MCF 10A (cell line): ENCODE results near the gene ITGAV. TPM values are rescaled to one million over a fixed set of nuclear protein-coding genes. Genes with fewer than 3 reads are reported as not detected.

ENCODE experiments used
- BruUV-seq: library from RNA; stranded (reverse); fragments of 400-500 nt; replicated peaks from 2 replicates; lab custom pipeline; 2021; lab: Mats Ljungman, UMichigan
- CTCF ChIA-PET: fragments of 300-600 bp; sonication (Branson Sonifier 250); formaldehyde crosslinking; extraction: SDS; loops from one replicate; lab custom pipeline; 2021; ENCODE audit warnings: antibody characterized with exemption, inconsistent platforms; lab: Yijun Ruan, JAX
- POLR2A ChIA-PET: fragments of 300-600, 350-650 bp; sonication (Branson Sonifier 250); formaldehyde crosslinking; extraction: SDS; loops from one replicate; lab custom pipeline; 2020; ENCODE audit warnings: antibody characterized with exemption, inconsistent platforms; lab: Yijun Ruan, JAX
- DNase-seq: peaks from one replicate; pipeline ENCODE4 v3.0.0-alpha.2; 2018; ENCODE audit not compliant: unreplicated experiment
- H3K27ac Mint-ChIP-seq: one replicate; pipeline ENCODE4 v1.8.0; 2022; ENCODE audit warnings: mild to moderate bottlenecking, low read depth, mixed read lengths; ENCODE audit not compliant: unreplicated experiment
- H3K27me3 Mint-ChIP-seq: one replicate; pipeline ENCODE4 v1.8.0; 2022; ENCODE audit warnings: mixed read lengths; ENCODE audit not compliant: insufficient read depth, unreplicated experiment
- H3K36me3 Mint-ChIP-seq: one replicate; pipeline ENCODE4 v1.8.0; 2022; ENCODE audit warnings: mild to moderate bottlenecking, moderate library complexity, mixed read lengths; ENCODE audit not compliant: insufficient read depth, unreplicated experiment
- H3K4me1 Mint-ChIP-seq: one replicate; pipeline ENCODE4 v1.8.0; 2022; ENCODE audit warnings: mixed read lengths; ENCODE audit not compliant: insufficient read depth, unreplicated experiment
- H3K4me3 Mint-ChIP-seq: one replicate; pipeline ENCODE4 v1.8.0; 2022; ENCODE audit warnings: mild to moderate bottlenecking, moderate library complexity, mixed read lengths; ENCODE audit not compliant: unreplicated experiment
- H3K9me3 Mint-ChIP-seq: one replicate; pipeline ENCODE4 v1.8.0; 2022; ENCODE audit warnings: mixed read lengths; ENCODE audit not compliant: unreplicated experiment
- intact Hi-C: fragments of 100-400 bp; cut with micrococcal nuclease; formaldehyde crosslinking; loops from 2 replicates; pipeline ENCODE4 v1.14.1; 2022
- total RNA-seq: library from RNA; stranded (reverse); gene quantifications from 2 replicates; pipeline ENCODE4 v1.2.3, GENCODE V29; 2022
- TF ChIP-seq, protein P1 (sequence below): fragments of 200-600 bp; IDR thresholded peaks from one replicate; pipeline ENCODE4 v1.8.0; 2022; ENCODE audit warnings: antibody characterized with exemption, mild to moderate bottlenecking; ENCODE audit not compliant: unreplicated experiment

Gene ITGAV
- total RNA-seq, 1 experiment from 2014 or later = 56.1 TPM

GRCh38 chr2:186617771-186618170, 27.9 kb downstream of the ITGAV start:
- Mint-ChIP-seq H3K4me1 (no peaks in the 10 kb centered on the region), H3K4me3 (no peak overlapping the region), H3K36me3 (peaks cover 3% of the 10 kb centered on the region), H3K9me3 (no peaks in the 10 kb centered on the region), H3K27me3 (no peaks in the 10 kb centered on the region), H3K27ac (no peak overlapping the region)
- intact Hi-C loops = no loop called here
- BruUV-seq = no TSS peak
- no peak for DNase-seq
- ChIA-PET CTCF (interaction anchor here (1.0 to 1.4 kb wide), 2 partner anchors 9 to 23 kb away, joined by 3 to 4 read pairs; no protein-coding TSS in a partner anchor), POLR2A (interaction anchor here (0.6 to 0.8 kb wide), 2 partner anchors 19 to 107 kb away, joined by 3 read pairs; no protein-coding TSS in a partner anchor)
- TF ChIP-seq, protein P1, sequence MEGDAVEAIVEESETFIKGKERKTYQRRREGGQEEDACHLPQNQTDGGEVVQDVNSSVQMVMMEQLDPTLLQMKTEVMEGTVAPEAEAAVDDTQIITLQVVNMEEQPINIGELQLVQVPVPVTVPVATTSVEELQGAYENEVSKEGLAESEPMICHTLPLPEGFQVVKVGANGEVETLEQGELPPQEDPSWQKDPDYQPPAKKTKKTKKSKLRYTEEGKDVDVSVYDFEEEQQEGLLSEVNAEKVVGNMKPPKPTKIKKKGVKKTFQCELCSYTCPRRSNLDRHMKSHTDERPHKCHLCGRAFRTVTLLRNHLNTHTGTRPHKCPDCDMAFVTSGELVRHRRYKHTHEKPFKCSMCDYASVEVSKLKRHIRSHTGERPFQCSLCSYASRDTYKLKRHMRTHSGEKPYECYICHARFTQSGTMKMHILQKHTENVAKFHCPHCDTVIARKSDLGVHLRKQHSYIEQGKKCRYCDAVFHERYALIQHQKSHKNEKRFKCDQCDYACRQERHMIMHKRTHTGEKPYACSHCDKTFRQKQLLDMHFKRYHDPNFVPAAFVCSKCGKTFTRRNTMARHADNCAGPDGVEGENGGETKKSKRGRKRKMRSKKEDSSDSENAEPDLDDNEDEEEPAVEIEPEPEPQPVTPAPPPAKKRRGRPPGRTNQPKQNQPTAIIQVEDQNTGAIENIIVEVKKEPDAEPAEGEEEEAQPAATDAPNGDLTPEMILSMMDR = no peak

- Mint-ChIP-seq H3K4me3 (no peak overlapping the region), H3K27ac (no peak overlapping the region), H3K27me3 (no peaks in the 10 kb centered on the region), H3K36me3 (peaks cover 11% of the 10 kb centered on the region), H3K4me1 (no peaks in the 10 kb centered on the region), H3K9me3 (no peaks in the 10 kb centered on the region)
- intact Hi-C loops = no loop called here
- no TSS peak for BruUV-seq
- TF ChIP-seq, protein P1 = no peak
- DNase-seq = no peak
- ChIA-PET POLR2A (no interaction called here), CTCF (interaction anchor here (0.7 to 1.0 kb wide), 2 partner anchors 10 to 12 kb away, joined by 3 read pairs; no protein-coding TSS in a partner anchor)
These were observed 28.8 kb downstream of the ITGAV start for GRCh38 chr2:186618696-186619095.

- BruUV-seq = no TSS peak
- intact Hi-C loops = no loop called here
- H3K4me3 Mint-ChIP-seq = no peak overlapping the region
- DNase-seq = no peak
- ChIA-PET CTCF (no interaction called here), POLR2A (no interaction called here)
- TF ChIP-seq, protein P1 = no peak
- no peaks in the 10 kb centered on the region for H3K4me1 Mint-ChIP-seq
- no peaks in the 10 kb centered on the region for H3K9me3 Mint-ChIP-seq
- no peaks in the 10 kb centered on the region for H3K27me3 Mint-ChIP-seq
- peaks cover 11% of the 10 kb centered on the region for H3K36me3 Mint-ChIP-seq
- no peak overlapping the region for H3K27ac Mint-ChIP-seq
These were observed 33.2 kb downstream of the ITGAV start for GRCh38 chr2:186623084-186623483.

- intact Hi-C loops = no loop called here
- Mint-ChIP-seq H3K4me3 (no peak overlapping the region), H3K36me3 (peaks cover 11% of the 10 kb centered on the region), H3K9me3 (no peaks in the 10 kb centered on the region), H3K4me1 (no peaks in the 10 kb centered on the region), H3K27ac (no peak overlapping the region), H3K27me3 (no peaks in the 10 kb centered on the region)
- DNase-seq = no peak
- TF ChIP-seq, protein P1 = no peak
- ChIA-PET CTCF (interaction anchor here (1.4 kb wide), 1 partner anchor 17 kb away, joined by 4 read pairs; no protein-coding TSS in a partner anchor), POLR2A (no interaction called here)
- BruUV-seq = no TSS peak
These were observed 34.4 kb downstream of the ITGAV start for GRCh38 chr2:186624276-186624675.
